Fibroblast of lung (primary cell): ENCODE results near the gene NDUFA1. TPM values are rescaled to one million over a fixed set of nuclear protein-coding genes. Genes with fewer than 3 reads are reported as not detected.

ENCODE experiments used
- polyA plus RNA-seq, 2 donors: library from polyadenylated mRNA; depleted of rRNA in 1 of 2; stranded (reverse) in 1 of 2; unstranded in 1 of 2; fragments of >200 nt; gene quantifications; 2 replicates each; pipeline ENCODE4 v1.2.1, GENCODE V29; 2011 to 2012; ENCODE audit warnings: missing spikeins in 1 of 2
- total RNA-seq: library from RNA; depleted of rRNA; stranded (reverse); fragments of >200 nt; gene quantifications from 2 replicates; pipeline ENCODE4 v1.2.1, GENCODE V29; 2014

Gene NDUFA1
- total and polyA plus RNA-seq, 2 donors (not counting 1 experiment from before 2014, with no cell fraction given) = 88.0 to 187 TPM

Other genes starting within 250 kb of the NDUFA1 start
- 5.6 and 5.9 TPM in 2 replicates for gene SEPTIN6, start 178.7 kb upstream of the NDUFA1 start, total RNA-seq
- 12.8 and 19.9 TPM in 2 replicates for gene SEPTIN6, start 178.7 kb upstream of the NDUFA1 start, polyA plus RNA-seq
- gene SOWAHD, start 113.2 kb upstream of the NDUFA1 start, total RNA-seq = 0.26 and 0.83 TPM in 2 replicates
- 0.10 and 0.15 TPM in 2 replicates for gene SOWAHD, start 113.2 kb upstream of the NDUFA1 start, polyA plus RNA-seq
- 2,034 and 3,576 TPM in 2 replicates for gene RPL39, start 80.2 kb upstream of the NDUFA1 start, total RNA-seq
- gene RPL39, start 80.2 kb upstream of the NDUFA1 start, polyA plus RNA-seq = 2,665 and 3,799 TPM in 2 replicates
- 2.3 and 3.1 TPM in 2 replicates for gene UPF3B, start 18.9 kb upstream of the NDUFA1 start, total RNA-seq
- gene UPF3B, start 18.9 kb upstream of the NDUFA1 start, polyA plus RNA-seq = 8.1 and 8.8 TPM in 2 replicates
- 18.8 and 20.0 TPM in 2 replicates for gene RNF113A, start 99 bp upstream of the NDUFA1 start, total RNA-seq
- gene RNF113A, start 99 bp upstream of the NDUFA1 start, polyA plus RNA-seq = 12.4 TPM in 2 replicates
- gene AKAP14, start 24.1 kb downstream of the NDUFA1 start, total RNA-seq = not detected in 2 replicates
- not detected in 2 replicates for gene AKAP14, start 24.1 kb downstream of the NDUFA1 start, polyA plus RNA-seq
- gene NKAP, start 71.9 kb downstream of the NDUFA1 start, total RNA-seq = 4.1 and 4.6 TPM in 2 replicates
- gene NKAP, start 71.9 kb downstream of the NDUFA1 start, polyA plus RNA-seq = 4.0 and 4.1 TPM in 2 replicates
- gene RHOXF2B, start 205.9 kb downstream of the NDUFA1 start, total RNA-seq = not detected in 2 replicates
- gene RHOXF2B, start 205.9 kb downstream of the NDUFA1 start, polyA plus RNA-seq = 0.02 TPM in 1 of 2 replicates, not detected in the other
- gene RHOXF1, start 244.1 kb downstream of the NDUFA1 start, total RNA-seq = not detected in 2 replicates
- not detected in 2 replicates for gene RHOXF1, start 244.1 kb downstream of the NDUFA1 start, polyA plus RNA-seq